ENCODE measurements around the gene TUFM.

DNA sequence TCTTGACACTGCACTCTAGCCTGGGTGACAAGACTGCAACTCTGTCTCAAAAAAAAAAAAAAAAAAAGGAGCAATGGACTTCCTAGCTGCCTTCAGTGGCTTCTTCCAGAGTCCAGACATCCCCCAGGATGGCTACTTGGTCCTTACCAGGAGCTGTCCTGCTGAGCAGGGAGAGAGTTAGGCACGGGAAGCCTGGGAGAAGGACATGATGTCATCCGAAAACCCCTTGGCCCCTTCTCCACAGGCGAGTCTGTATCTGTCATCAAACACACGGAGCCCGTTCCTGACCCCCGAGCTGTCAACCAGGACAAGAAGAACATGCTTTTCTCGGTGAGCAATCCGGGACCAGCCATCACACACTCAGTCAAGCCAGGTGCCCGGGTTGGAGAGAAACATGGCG is 40.8 kb upstream of the TUFM start:
- TF ChIP-seq CTCF (IDR thresholded peaks at IDR 0.05; ENCODE audit: poor library complexity, severe bottlenecking) (no peak), SMC3 (conservative IDR thresholded peaks at IDR 0.05; ENCODE audit: poor library complexity) (no peak), REST (IDR thresholded peaks at IDR 0.05; ENCODE audit: borderline replicate concordance) (no peak), POLR2AphosphoS5 (IDR thresholded peaks at IDR 0.05) (no peak), MXI1 (conservative IDR thresholded peaks at IDR 0.05; ENCODE audit: poor library complexity, severe bottlenecking) (no peak), EZH2 (IDR thresholded peaks at IDR 0.05; ENCODE audit: borderline replicate concordance, insufficient read depth, low read length, poor library complexity, severe bottlenecking) (no peak), EP300 (conservative IDR thresholded peaks at IDR 0.05; ENCODE audit: poor library complexity, severe bottlenecking) (no peak)
